HG03457 (cell line): Measurements from ENCODE around the gene RAB26.

ENCODE experiments used
- ATAC-seq: cut with Tn5 transposase; IDR thresholded peaks from one replicate; pipeline ENCODE4 v1.9.1; 2021; ENCODE audit warnings: moderate number of reproducible peaks; ENCODE audit not compliant: unreplicated experiment

Gene RAB26

GRCh38 chr16:2159175-2159838 is 10.9 kb downstream of the RAB26 start:
- ATAC-seq = no peak

- no peak for ATAC-seq
Observed at GRCh38 chr16:2160915-2161551, 12.6 kb downstream of the RAB26 start.

GRCh38 chr16:2161911-2162310 is 13.5 kb downstream of the RAB26 start:
- no peak for ATAC-seq

- no peak for ATAC-seq
Observed at GRCh38 chr16:2162676-2163118, 14.3 kb downstream of the RAB26 start.

GRCh38 chr16:2163211-2163881 is 14.9 kb downstream of the RAB26 start:
- ATAC-seq = no peak

- ATAC-seq = no peak
Observed at GRCh38 chr16:2165861-2166260, 17.4 kb downstream of the RAB26 start.

GRCh38 chr16:2166263-2167067 is 18.0 kb downstream of the RAB26 start:
- ATAC-seq = no peak

- ATAC-seq = no peak
Observed at GRCh38 chr16:2167068-2167638, 18.7 kb downstream of the RAB26 start.

GRCh38 chr16:2170080-2170479 is 21.7 kb downstream of the RAB26 start:
- no peak for ATAC-seq

GRCh38 chr16:2170587-2171435 is 22.4 kb downstream of the RAB26 start:
- ATAC-seq = no peak

GRCh38 chr16:2171601-2172178 is 23.3 kb downstream of the RAB26 start:
- no peak for ATAC-seq

- ATAC-seq = no peak
Observed at GRCh38 chr16:2172688-2173335, 24.4 kb downstream of the RAB26 start.

- no peak for ATAC-seq
Observed at GRCh38 chr16:2173366-2173765, 24.9 kb downstream of the RAB26 start.

- no peak for ATAC-seq
Observed at GRCh38 chr16:2173916-2174315, 25.5 kb downstream of the RAB26 start.

- ATAC-seq = no peak
Observed at GRCh38 chr16:2174396-2175131, 26.1 kb downstream of the RAB26 start.

- ATAC-seq = no peak
Observed at GRCh38 chr16:2175454-2175853, 27.0 kb downstream of the RAB26 start.

- ATAC-seq = no peak
Observed at GRCh38 chr16:2176047-2176446, 27.6 kb downstream of the RAB26 start.

GRCh38 chr16:2177101-2177500 is 28.7 kb downstream of the RAB26 start:
- no peak for ATAC-seq

- no peak for ATAC-seq
Observed at GRCh38 chr16:2177561-2177960, 29.1 kb downstream of the RAB26 start.
